GM12878 (cell line): ENCODE measurements around the gene PCYOX1L. TPM values are rescaled to one million over a fixed set of nuclear protein-coding genes. Genes with fewer than 3 reads are reported as not detected.

Experiments
- ATAC-seq: fragments of 200-7000 bp; cut with Tn5 transposase; 3 replicates; pipeline ENCODE4 v1.9.1; 2020; ENCODE audit warnings: mild to moderate bottlenecking, moderate library complexity
- BruUV-seq: library from RNA; stranded (reverse); fragments of 400-500 nt; replicated peaks from 2 replicates; lab custom pipeline; 2021; lab: Mats Ljungman, UMichigan
- CTCF ChIA-PET: fragments of 300-600 bp; sonication (Branson Sonifier 250); formaldehyde crosslinking; extraction: SDS; loops from one replicate; lab custom pipeline; 2021; ENCODE audit warnings: inconsistent platforms; lab: Yijun Ruan, JAX
- POLR2A ChIA-PET: fragments of 350-600 bp; formaldehyde crosslinking; extraction: SDS; loops from one replicate; lab custom pipeline; 2021; ENCODE audit warnings: inconsistent platforms; lab: Charles Lee
- RAD21 ChIA-PET: fragments of 300-600 bp; sonication (Branson Sonifier 250); formaldehyde crosslinking; loops from one replicate; lab custom pipeline; 2023; ENCODE audit warnings: antibody characterized with exemption; ENCODE audit not compliant: unreplicated experiment; lab: Charles Lee
- SMC1A ChIA-PET: fragments of 300-600 bp; sonication (Branson Sonifier 250); formaldehyde crosslinking; loops from one replicate; lab custom pipeline; 2023; ENCODE audit not compliant: unreplicated experiment, uncharacterized antibody; lab: Charles Lee
- DNase-seq: peaks from one replicate; pipeline ENCODE4 v3.0.0-alpha.2; 2011; ENCODE audit warnings: low read depth, low spot score
- FAIRE-seq: peaks from 3 replicates; lab custom pipeline; 2011; peaks lifted over from hg19 to GRCh38; lab: Jason Lieb, UNC
- H2AFZ ChIP-seq: 2 replicates; pipeline ENCODE4 v1.6.0; 2011; ENCODE audit warnings: low read depth, low read length, control low read depth; ENCODE audit not compliant: control insufficient read depth
- H3K27ac ChIP-seq: 2 replicates; pipeline ENCODE4 v1.5.1; 2011; ENCODE audit warnings: control low read depth; ENCODE audit not compliant: control insufficient read depth, insufficient read depth
- H3K27me3 ChIP-seq, 2 experiments: replicated peaks in 1 of 2; 2 replicates each; pipeline versions ENCODE4 v1.6.0 to v1.6.1; 2011; ENCODE audit warnings: low read length in 1 of 2; ENCODE audit not compliant: control insufficient read depth in 2 of 2, insufficient read depth in 2 of 2
- H3K36me3 ChIP-seq, 2 experiments: 2 replicates each; pipeline ENCODE4 v1.5.1; 2011; ENCODE audit warnings: low read length in 1 of 2; ENCODE audit not compliant: control insufficient read depth in 2 of 2, insufficient read depth in 2 of 2
- H3K4me1 ChIP-seq: 2 replicates; pipeline ENCODE4 v1.6.1; 2011; ENCODE audit warnings: mild to moderate bottlenecking, low read length, moderate library complexity, mixed read lengths; ENCODE audit not compliant: control insufficient read depth, insufficient read depth
- H3K4me2 ChIP-seq: 2 replicates; pipeline ENCODE4 v1.6.0; 2011; ENCODE audit warnings: control low read depth; ENCODE audit not compliant: control insufficient read depth, insufficient read depth
- H3K4me3 ChIP-seq: fragments of 200-600 bp; sonication (generic); 2 replicates; pipeline ENCODE4 v1.5.1; 2016
- H3K79me2 ChIP-seq: 2 replicates; pipeline ENCODE4 v1.6.0; 2011; ENCODE audit warnings: low read length; ENCODE audit not compliant: control insufficient read depth, insufficient read depth
- H3K9ac ChIP-seq: 2 replicates; pipeline ENCODE4 v1.8.0; 2011; ENCODE audit warnings: low read length, control low read depth, mixed read lengths; ENCODE audit not compliant: control insufficient read depth, insufficient read depth
- H3K9me3 ChIP-seq: replicated peaks from 3 replicates; pipeline ENCODE4 v1.5.1; 2011; ENCODE audit warnings: mild to moderate bottlenecking, low read length; ENCODE audit not compliant: control insufficient read depth, insufficient read depth
- H4K20me1 ChIP-seq: 2 replicates; pipeline ENCODE4 v1.6.0; 2011; ENCODE audit not compliant: control insufficient read depth, insufficient read depth
- BCL3 ChIP-seq: IDR thresholded peaks from 2 replicates; pipeline ENCODE4 v1.6.1; 2011; ENCODE audit warnings: borderline replicate concordance, low read depth, mild to moderate bottlenecking, moderate library complexity, low read length; ENCODE audit not compliant: insufficient read depth, poor library complexity, severe bottlenecking
- ZBTB40 ChIP-seq: fragments of 450-650 bp; IDR thresholded peaks from 2 replicates; pipeline ENCODE4 v1.6.1; 2016; ENCODE audit warnings: mild to moderate bottlenecking, moderate library complexity, borderline replicate concordance
- WGBS: methylation state at CpG from one replicate; pipeline ENCODE4 v1.1.6; 2016; ENCODE audit warnings: low lambda C conversion rate; ENCODE audit not compliant: insufficient replicate concordance, insufficient coverage; ENCODE audit errors: missing lambda C conversion rate; 5-methylcytosine and 5-hydroxymethylcytosine counted together
- in situ Hi-C: fragments of 300-500 bp; cut with MboI; formaldehyde crosslinking; loops from 9 replicates; pipeline ENCODE4 v1.14.3; 2018; ENCODE audit warnings: mixed read lengths
- intact Hi-C: fragments of 100-400 bp; cut with micrococcal nuclease; formaldehyde crosslinking; loops from one replicate; pipeline ENCODE4 v1.14.2; 2022; ENCODE audit not compliant: unreplicated experiment
- polyA plus RNA-seq, 11 experiments: library from polyadenylated mRNA; depleted of rRNA in 4 of 11; unstranded in 6 of 11; stranded (reverse) in 5 of 11; fragments of >200 nt; fragmentation: Nextera tagmentation in 4 of 11; fragmentation: Illumina TruSeq in 1 of 11; extraction: Ambion mirVana in 4 of 11; extraction: Trizol in 1 of 11; gene quantifications; 1 replicate in 1 of 11; 2 replicates in 10 of 11; pipeline versions ENCODE4 v1.2.1 to v1.2.3, GENCODE V29; 2011 to 2016; ENCODE audit warnings: inconsistent platforms in 2 of 11, missing spikeins in 2 of 11, low read depth in 1 of 11
- total RNA-seq, 4 experiments: library from RNA; depleted of rRNA in 3 of 4; stranded (reverse); fragments of >200 nt in 3 of 4; fragmentation: Illumina TruSeq in 1 of 4; extraction: Trizol in 1 of 4; gene quantifications; 2 replicates each; pipeline versions ENCODE4 v1.2.1 to v1.2.3, GENCODE V29; 2013 to 2021

The PCYOX1L gene
- total and polyA plus RNA-seq, 10 of the 15 experiments (the other 5 are each of a cell fraction or from before 2014, with no cell fraction given): 2.9 to 17.0 (median 12.9) TPM

DNA sequence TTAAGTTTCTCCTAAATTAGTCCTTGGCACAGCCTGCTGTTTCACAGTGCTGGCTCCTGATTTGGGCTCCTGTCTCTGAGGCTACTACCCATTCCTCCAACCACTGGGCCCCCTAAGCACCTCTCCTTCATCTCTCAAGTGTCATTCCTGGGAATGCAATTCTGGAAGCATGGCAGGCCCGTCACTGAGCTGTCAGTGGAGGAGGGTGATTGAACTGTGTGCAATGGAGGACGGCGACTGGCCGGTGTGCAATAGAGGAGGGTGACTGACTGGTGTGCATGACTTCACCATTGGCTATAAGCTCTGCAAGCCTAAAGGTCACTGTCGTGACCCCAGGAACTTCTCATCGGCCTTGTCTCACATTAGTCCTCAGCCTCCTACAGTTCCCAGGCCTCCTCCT, 33.7 kb downstream of the PCYOX1L start:
- ATAC-seq (no peak), DNase-seq (no peak), FAIRE-seq (no peak)
- WGBS: 60% methylated on average over 6 of the region's 6 CpGs
- ChIA-PET POLR2A (interaction anchor here (0.6 kb wide), 1 partner anchor 200 kb away, joined by 3 read pairs; no protein-coding TSS in a partner anchor), RAD21 (no interaction called here), CTCF (interaction anchor here (12.8 kb wide), 1 partner anchor 42 kb away, joined by 137 read pairs; no protein-coding TSS in a partner anchor), SMC1A (interaction anchor here (1.2 to 2.3 kb wide), 2 partner anchors 44 to 228 kb away, joined by 3 to 5 read pairs; no protein-coding TSS in a partner anchor)
- in situ Hi-C loops (no loop called here), intact Hi-C loops (no loop called here)
- H3K36me3 ChIP-seq: no peaks in the 10 kb centered on the region
- TF ChIP-seq ZBTB40: no peak
- peak; percentile 68 for TF ChIP-seq BCL3
- no peak overlapping the region for H3K9ac ChIP-seq
- H3K27me3 ChIP-seq: peaks cover 2% of the 10 kb centered on the region in 2 experiments; a peak in 2 of 4 replicates
- H2AFZ ChIP-seq: no peak overlapping the region
- no TSS peak for BruUV-seq
- no peaks in the 10 kb centered on the region for H3K4me1 ChIP-seq
- no peaks in the 10 kb centered on the region for H3K79me2 ChIP-seq
- H4K20me1 ChIP-seq: no peaks in the 10 kb centered on the region
- H3K27ac ChIP-seq: no peak overlapping the region
- H3K4me2 ChIP-seq: no peak overlapping the region
- H3K4me3 ChIP-seq: no peak overlapping the region
- no peaks in the 10 kb centered on the region for H3K9me3 ChIP-seq
